Vagina (tissue), 2 donors: Measurements from ENCODE around the gene FAM171A1. TPM values are rescaled to one million over a fixed set of nuclear protein-coding genes. Genes with fewer than 3 reads are reported as not detected.
"Not testable (repeated sequence)": the region's sequence is repeated elsewhere in the genome, so short reads cannot be mapped to it uniquely, and the experiment has no call there.

Source experiments
- DNase-seq, 2 donors: peaks; one replicate each; pipeline ENCODE4 v3.0.0-alpha.2; 2017; ENCODE audit errors: extremely low spot score in 2 of 2
- H3K27ac ChIP-seq: fragments of 200-600 bp; sonication (generic); one replicate; pipeline ENCODE4 v1.5.1; 2019
- H3K27me3 ChIP-seq: fragments of 200-600 bp; sonication (generic); one replicate; pipeline ENCODE4 v1.5.1; 2019
- H3K36me3 ChIP-seq, 2 donors: fragments of 200-600 bp; sonication (generic); one replicate each; pipeline ENCODE4 v1.5.1; 2017 to 2019
- H3K4me1 ChIP-seq: fragments of 200-600 bp; sonication (generic); one replicate; pipeline ENCODE4 v1.5.1; 2019
- H3K4me3 ChIP-seq, 2 donors: fragments of 200-600 bp; sonication (generic); 1 replicate in 1 of 2; 2 replicates in 1 of 2; pipeline ENCODE4 v1.5.1; 2016 to 2019
- H3K9me3 ChIP-seq: fragments of 200-600 bp; sonication (generic); one replicate; pipeline ENCODE4 v1.5.1; 2019
- CTCF ChIP-seq, 3 experiments: fragments of 450-650 bp in 2 of 3; fragments of 200-600 bp in 1 of 3; sonication (generic) in 1 of 3; IDR thresholded peaks; one replicate each; pipeline ENCODE4 v1.5.1; 2017 to 2019; ENCODE audit warnings: antibody characterized with exemption in 3 of 3, mild to moderate bottlenecking in 2 of 3, moderate library complexity in 2 of 3
- POLR2A ChIP-seq, 2 donors: fragments of 450-650 bp; IDR thresholded peaks; one replicate each; pipeline ENCODE4 v1.6.1; 2017; ENCODE audit warnings: antibody characterized with exemption in 2 of 2, mild to moderate bottlenecking in 2 of 2, moderate library complexity in 2 of 2
- POLR2AphosphoS5 ChIP-seq, 2 donors: sonication (generic); formaldehyde crosslinking; IDR thresholded peaks; one replicate each; pipeline ENCODE4 v1.9.0; 2017; ENCODE audit warnings: antibody characterized with exemption in 2 of 2, mild to moderate bottlenecking in 2 of 2, low read depth in 1 of 2; ENCODE audit not compliant: insufficient read depth in 1 of 2
- intact Hi-C: fragments of 100-400 bp; cut with DNase I; formaldehyde crosslinking; loops from one replicate; pipeline ENCODE4 v1.15.1; 2023
- total RNA-seq: library from RNA; depleted of rRNA; stranded (reverse); fragments of >200 nt; gene quantifications from one replicate; pipeline ENCODE4 v1.2.3, GENCODE V29; 2016

The FAM171A1 gene
- total RNA-seq, 1 donor from 2014 or later = 8.6 TPM

DNA sequence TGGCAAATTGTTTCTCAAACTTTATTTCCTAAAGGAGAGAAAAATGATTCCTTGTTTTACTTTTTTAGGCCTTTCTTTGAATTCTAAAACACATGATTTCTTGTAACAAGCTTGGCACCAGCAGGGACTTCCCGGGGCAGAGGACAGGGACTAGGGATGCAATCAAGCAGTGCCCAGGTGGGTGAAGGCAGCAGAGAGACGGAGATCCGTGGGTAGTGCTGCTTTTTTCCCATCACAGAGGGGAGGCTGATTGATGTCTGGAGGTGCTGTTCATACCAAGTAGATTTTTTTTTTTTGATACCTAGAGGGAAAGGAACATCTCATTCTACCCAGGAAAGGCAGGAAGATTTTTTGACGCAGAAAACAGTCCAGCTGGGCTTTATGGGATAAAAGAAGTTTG, 91.9 kb downstream of the FAM171A1 start:
- TF ChIP-seq POLR2A (IDR thresholded peaks at IDR 0.05) = no peak
- TF ChIP-seq CTCF (IDR thresholded peaks at IDR 0.05) = no peak
- no peak for TF ChIP-seq POLR2AphosphoS5 (IDR thresholded peaks at IDR 0.05; ENCODE audit: insufficient read depth in 1 of 2, low read depth in 1 of 2)
- H3K27me3 ChIP-seq = no peaks in the 10 kb centered on the region
- intact Hi-C loops = no loop called here
- H3K4me3 ChIP-seq = no peak overlapping the region
- DNase-seq = no peak
- no peaks in the 10 kb centered on the region for H3K36me3 ChIP-seq
- no peaks in the 10 kb centered on the region for H3K9me3 ChIP-seq
- H3K4me1 ChIP-seq = no peaks in the 10 kb centered on the region
- H3K27ac ChIP-seq = no peak overlapping the region

DNA sequence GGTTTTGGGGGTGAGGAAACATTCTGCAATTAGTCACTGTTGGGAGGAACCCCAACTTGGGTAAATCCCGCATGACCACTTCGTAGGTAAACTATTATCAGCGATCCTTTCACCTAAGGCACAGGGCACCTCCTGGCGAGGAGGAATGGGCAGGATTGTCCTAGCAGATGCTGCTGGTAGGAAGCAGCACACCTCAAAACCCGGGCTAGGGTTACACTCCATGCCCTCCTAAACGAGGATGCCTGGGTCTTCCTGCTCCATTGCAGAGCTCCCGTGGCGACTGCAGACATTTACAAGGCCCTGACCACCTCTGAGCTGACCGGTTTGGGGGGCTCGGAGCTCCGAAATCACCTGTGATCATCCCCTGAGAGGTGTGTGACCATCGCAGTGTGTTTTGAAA, 92.3 kb downstream of the FAM171A1 start:
- Histone ChIP-seq H3K4me3 (no peak overlapping the region), H3K27ac (no peak overlapping the region), H3K27me3 (no peaks in the 10 kb centered on the region), H3K9me3 (no peaks in the 10 kb centered on the region), H3K4me1 (no peaks in the 10 kb centered on the region), H3K36me3 (no peaks in the 10 kb centered on the region)
- TF ChIP-seq CTCF (IDR thresholded peaks at IDR 0.05) (no peak), POLR2AphosphoS5 (IDR thresholded peaks at IDR 0.05; ENCODE audit: insufficient read depth in 1 of 2, low read depth in 1 of 2) (no peak), POLR2A (IDR thresholded peaks at IDR 0.05) (no peak)
- DNase-seq = no peak
- intact Hi-C loops = no loop called here

DNA sequence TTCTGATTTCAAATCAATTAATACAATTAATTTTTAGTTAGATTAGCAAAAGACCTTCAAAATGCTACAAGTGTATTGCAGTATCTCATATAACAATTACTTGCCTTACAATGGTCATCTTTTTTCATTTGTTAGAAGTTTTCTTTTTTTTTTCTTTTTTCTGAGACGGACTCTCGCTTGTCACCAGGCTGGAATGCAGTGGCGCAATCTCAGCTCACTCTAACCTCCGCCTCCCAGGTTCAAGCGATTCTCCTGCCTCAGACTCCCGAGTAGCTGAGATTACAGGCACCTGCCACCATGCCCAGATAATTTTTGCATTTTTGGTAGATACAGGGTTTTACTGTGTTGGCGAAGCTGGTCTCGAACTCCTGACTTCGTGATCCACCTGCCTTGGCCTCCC, 95.0 kb downstream of the FAM171A1 start:
- not testable (repeated sequence) for H3K27me3 ChIP-seq, DNase-seq, H3K4me3 ChIP-seq

DNA sequence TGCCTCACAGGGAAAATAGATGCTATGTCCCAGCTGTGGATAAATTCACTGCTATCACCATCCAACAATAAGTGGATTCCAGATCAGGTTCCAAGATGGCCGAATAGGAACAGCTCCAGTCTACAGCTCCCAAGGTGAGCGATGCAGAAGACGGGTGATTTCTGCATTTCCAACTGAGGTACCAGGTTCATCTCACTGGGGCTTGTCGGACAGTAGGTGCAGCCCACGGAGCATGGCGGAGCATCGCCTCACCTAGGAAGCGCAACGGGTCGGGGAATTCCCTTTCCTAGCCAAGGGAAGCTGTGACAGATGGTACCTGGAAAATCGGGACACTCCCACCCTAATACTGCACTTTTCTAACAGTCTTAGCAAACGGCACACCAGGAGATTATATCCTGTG, 101.3 kb downstream of the FAM171A1 start:
- intact Hi-C loops, H3K36me3 ChIP-seq, H3K27ac ChIP-seq, H3K9me3 ChIP-seq, H3K4me3 ChIP-seq, H3K27me3 ChIP-seq, DNase-seq, H3K4me1 ChIP-seq: not testable (repeated sequence)

More for the DNA sequence above, 95.0 kb downstream of the FAM171A1 start:
- H3K9me3 ChIP-seq, H3K36me3 ChIP-seq, H3K27ac ChIP-seq, H3K4me1 ChIP-seq, intact Hi-C loops: not testable (repeated sequence)

GRCh38 chr10:15267496-15267895, 103.6 kb downstream of the FAM171A1 start:
- H3K9me3 ChIP-seq = no peaks in the 10 kb centered on the region
- no peaks in the 10 kb centered on the region for H3K4me1 ChIP-seq
- TF ChIP-seq POLR2AphosphoS5 (IDR thresholded peaks at IDR 0.05; ENCODE audit: insufficient read depth in 1 of 2, low read depth in 1 of 2) = no peak
- no peak for TF ChIP-seq CTCF (IDR thresholded peaks at IDR 0.05)
- no peak for TF ChIP-seq POLR2A (IDR thresholded peaks at IDR 0.05)
- no peaks in the 10 kb centered on the region for H3K27me3 ChIP-seq
- no peaks in the 10 kb centered on the region for H3K36me3 ChIP-seq
- DNase-seq = no peak
- H3K27ac ChIP-seq = no peak overlapping the region
- intact Hi-C loops = no loop called here
- H3K4me3 ChIP-seq = no peak overlapping the region

DNA sequence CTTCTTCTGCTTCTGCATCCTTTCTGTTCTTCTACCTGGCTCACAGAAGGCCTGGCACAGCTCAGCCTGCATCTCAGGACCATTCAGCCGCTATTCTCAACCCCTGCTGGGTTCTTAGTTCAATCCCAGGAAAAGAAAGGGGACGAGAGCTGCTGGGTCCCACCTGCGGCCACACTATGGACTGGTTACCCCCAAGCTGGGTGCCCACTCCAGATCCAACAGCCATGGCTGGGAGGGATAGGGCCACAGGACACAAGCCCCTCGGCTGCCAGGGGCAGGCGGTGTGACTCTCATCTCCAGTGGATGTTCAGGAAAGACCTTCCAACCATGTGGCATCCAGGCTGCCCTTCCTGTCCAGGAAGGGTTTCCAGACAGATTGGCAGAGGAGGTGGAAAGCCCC, 105.0 kb downstream of the FAM171A1 start:
- DNase-seq = no peak
- intact Hi-C loops = no loop called here
- Histone ChIP-seq H3K4me1 (no peaks in the 10 kb centered on the region), H3K27me3 (no peaks in the 10 kb centered on the region), H3K9me3 (no peaks in the 10 kb centered on the region), H3K4me3 (no peak overlapping the region), H3K27ac (no peak overlapping the region), H3K36me3 (no peaks in the 10 kb centered on the region)
- no peak for TF ChIP-seq POLR2AphosphoS5 (IDR thresholded peaks at IDR 0.05; ENCODE audit: insufficient read depth in 1 of 2, low read depth in 1 of 2)
- TF ChIP-seq POLR2A (IDR thresholded peaks at IDR 0.05) = no peak
- TF ChIP-seq CTCF (IDR thresholded peaks at IDR 0.05) = no peak
